NCI-H128 (cell line): ENCODE measurements around the gene UBE2K.
"Not testable (repeated sequence)": the region's sequence is repeated elsewhere in the genome, so short reads cannot be mapped to it uniquely, and the experiment has no call there.

Experiments used
- DNase-seq: peaks from one replicate; lab custom pipeline; 2025; ENCODE audit not compliant: unreplicated experiment; lab: John Stamatoyannopoulos, UW

The UBE2K gene

GRCh38 chr4:39721788-39722187 lies 23.9 kb downstream of the UBE2K start:
- no peak for DNase-seq

GRCh38 chr4:39729557-39729956 lies 31.6 kb downstream of the UBE2K start:
- DNase-seq: no peak

GRCh38 chr4:39730072-39730471 lies 32.1 kb downstream of the UBE2K start:
- no peak for DNase-seq

- no peak for DNase-seq
Observed at GRCh38 chr4:39731908-39732307, 34.0 kb downstream of the UBE2K start.

DNA sequence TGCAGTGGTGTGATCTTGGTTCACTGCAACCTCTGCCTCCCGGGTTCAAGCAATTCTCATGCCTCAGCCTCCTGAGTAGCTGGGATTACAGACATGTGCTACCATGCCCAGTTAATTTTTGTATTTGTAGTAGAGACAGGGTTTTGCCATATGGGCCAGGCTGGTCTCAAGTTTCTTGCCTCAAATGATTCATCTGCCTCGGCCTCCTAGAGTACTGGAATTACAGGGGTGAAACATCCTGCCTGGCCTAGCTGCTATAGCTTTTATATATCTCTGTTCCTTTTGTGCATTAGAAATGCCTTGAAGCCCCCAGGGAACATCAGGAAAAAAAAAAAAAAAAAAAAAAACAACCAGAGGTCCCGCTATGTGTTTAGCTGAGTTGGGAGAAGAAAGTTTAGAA lies 34.8 kb downstream of the UBE2K start:
- DNase-seq: no peak

- not testable (repeated sequence) for DNase-seq
Observed at GRCh38 chr4:39739591-39739990, 41.7 kb downstream of the UBE2K start.

- DNase-seq: no peak
Observed at GRCh38 chr4:39741401-39741800, 43.5 kb downstream of the UBE2K start.

DNA sequence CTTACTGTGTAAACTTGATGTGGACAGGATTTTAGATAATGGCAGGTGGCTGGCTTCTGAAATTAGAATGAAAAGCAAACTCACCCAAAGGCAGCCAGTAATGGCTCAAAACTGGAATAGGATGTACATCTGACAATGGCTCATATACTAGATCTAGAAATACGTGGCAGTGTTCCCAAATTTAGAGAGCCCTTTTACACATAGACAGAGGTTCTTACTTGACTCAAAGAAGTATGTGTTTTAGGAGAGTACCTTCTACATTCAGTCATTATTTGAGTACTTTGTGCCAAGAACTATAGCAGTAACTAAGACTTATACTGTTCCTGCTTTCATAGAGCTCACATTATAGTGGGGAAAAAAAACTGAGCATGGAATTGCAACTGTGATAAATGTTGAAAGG lies 48.0 kb downstream of the UBE2K start:
- DNase-seq: no peak

DNA sequence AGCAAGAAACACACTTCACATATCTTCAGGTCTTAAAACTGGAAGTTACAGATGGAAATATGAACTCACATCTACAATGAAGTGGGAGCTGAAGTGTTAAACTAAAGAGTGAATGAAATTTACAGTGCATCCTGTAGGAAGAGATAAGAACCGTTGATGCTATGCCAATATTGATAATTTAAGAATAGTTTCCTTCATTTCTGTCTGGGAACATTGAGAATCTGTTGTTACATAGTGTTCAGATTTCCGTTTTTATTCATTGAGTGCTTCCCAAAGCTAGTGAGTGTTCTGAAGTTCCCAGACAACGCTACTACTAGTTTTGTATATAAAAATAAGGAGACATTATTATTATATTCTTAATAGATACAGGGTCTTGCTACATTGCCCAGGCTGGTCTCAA lies 52.3 kb downstream of the UBE2K start:
- no peak for DNase-seq

- no peak for DNase-seq
Observed at GRCh38 chr4:39754309-39754708, 56.4 kb downstream of the UBE2K start.

DNA sequence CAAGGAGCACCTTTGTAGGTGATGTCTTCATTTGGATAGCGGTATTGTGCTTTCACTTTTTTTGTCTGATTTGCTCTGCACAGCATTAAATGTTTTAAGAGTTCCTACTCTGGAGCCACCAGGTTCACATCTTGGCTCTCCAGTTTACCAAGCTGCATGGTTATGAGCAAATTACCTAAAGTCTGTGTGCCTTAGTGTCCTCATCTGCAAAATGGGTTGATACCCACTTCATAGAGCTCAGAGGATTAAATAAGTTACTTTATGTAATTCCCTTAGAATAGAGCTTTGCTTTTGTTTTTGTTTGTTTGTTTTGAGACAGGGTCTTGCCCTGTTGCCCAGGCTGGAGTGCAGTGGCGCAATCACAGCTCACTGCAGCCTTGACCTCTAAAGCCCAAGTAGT lies 58.2 kb downstream of the UBE2K start:
- DNase-seq: no peak

DNA sequence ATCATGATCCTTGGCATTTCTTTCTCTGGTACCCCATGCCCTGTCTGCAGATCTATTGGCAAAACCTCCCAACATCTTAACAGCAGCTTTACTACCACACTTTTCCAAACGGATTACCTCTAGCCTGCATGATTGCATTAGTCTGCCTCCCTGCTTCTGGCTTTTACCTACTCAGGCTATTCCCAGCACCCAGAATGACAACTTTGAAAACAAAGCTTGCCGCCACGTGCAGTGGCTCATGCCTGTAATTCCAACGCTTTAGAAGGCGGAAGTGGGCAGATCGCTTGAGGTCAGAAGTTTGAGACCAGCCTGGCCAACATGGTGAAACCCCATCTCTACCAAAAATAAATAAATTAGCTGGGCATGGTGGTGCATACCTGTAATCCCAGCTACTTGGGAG lies 60.2 kb downstream of the UBE2K start:
- DNase-seq: no peak

GRCh38 chr4:39759569-39759968 lies 61.6 kb downstream of the UBE2K start:
- no peak for DNase-seq

DNA sequence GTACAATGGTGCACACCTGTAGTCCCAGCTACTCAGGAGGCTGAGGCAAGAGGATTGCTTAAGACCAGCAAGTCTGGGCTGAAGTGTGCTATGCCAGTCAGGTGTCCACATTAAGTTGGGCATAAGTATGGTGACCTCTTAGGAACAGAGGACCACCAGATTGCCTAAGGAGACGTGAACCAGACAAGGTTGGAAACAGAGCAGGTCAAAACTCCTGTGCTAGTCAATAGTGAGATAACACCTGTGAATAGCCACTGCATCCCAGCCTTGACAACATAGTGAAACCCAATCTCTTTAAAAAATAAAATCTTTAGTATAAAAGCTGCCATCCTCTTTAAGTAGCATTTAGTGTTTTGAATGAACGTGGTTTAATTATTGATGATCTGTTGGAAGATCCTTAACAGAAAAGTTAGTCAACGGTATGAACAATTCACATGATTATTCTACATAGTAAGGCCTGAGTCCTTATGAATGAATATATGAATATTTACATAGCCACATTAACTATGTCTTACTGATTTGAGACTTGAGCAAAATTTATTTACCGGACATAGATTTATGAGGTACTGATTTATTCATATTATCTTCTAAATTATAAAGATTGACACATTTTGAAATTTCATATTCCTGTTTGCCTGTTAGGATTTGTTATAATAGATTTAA lies 63.2 kb downstream of the UBE2K start:
- no peak for DNase-seq

DNA sequence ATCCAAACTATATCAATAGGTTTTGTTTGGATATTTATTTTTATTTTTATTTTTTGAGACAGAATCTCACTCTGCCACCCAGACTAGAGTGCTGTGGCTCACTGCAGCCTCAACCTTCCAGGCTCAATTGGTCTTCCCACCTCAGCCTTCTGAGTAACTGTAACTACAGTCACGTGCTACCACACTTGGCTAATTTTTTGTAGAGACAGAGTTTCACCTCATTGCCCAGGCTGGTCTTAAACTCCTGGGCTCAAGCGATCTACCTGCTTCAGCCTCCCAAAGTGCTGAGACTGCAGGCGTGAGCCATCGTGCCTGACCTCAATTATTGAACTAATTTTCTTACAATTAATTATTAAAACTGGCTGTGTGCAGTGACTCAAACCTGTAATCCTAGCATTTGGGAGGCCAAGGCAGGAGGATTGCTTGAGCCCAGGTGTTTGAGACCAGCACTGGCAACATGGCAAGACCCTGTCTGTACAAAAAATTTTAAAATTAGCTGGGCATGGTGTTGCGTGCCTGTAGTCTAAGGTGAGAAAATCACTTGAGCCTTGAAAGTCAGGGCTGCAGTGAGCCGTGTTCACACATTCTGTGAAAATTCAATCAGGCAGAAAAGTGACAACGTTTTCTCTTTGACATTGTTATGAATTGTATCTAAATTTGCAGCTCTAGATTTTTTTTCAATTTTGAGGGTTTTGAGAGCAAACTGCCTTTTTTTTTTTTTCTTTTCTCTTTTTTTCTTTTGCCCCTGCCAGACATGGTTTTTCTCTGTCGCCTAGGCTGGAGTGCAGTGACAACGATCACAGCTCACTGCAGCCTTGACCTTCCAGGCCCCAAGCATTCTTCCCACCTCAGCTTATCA lies 66.0 kb downstream of the UBE2K start:
- DNase-seq: no peak

GRCh38 chr4:39770005-39770404 lies 72.1 kb downstream of the UBE2K start:
- DNase-seq: no peak

DNA sequence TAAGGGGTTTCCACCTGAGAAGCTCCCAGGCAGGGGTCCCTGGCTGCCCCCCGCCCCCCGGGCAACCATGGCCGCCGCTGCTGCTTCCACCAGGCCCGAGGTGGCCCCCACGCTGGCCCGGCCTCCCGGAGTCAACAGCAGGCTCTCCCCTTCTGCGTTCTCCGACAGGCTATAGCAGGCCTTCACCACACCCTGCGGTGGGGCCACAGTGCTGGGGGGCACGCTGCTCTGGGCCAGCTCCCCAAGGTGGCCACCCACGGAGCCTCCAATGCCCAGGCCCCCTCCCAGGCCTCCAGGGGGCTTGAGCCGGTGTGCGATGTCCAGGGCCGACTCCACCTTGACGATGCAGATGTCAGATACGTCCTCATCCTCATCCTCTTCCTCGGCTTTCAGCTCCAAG lies 72.5 kb downstream of the UBE2K start:
- DNase-seq: no peak

GRCh38 chr4:39770969-39771724 lies 73.2 kb downstream of the UBE2K start:
- no peak for DNase-seq

GRCh38 chr4:39781988-39782387 lies 84.1 kb downstream of the UBE2K start:
- DNase-seq: not testable (repeated sequence)

- no peak for DNase-seq
Observed at GRCh38 chr4:39785083-39785482, 87.1 kb downstream of the UBE2K start.

DNA sequence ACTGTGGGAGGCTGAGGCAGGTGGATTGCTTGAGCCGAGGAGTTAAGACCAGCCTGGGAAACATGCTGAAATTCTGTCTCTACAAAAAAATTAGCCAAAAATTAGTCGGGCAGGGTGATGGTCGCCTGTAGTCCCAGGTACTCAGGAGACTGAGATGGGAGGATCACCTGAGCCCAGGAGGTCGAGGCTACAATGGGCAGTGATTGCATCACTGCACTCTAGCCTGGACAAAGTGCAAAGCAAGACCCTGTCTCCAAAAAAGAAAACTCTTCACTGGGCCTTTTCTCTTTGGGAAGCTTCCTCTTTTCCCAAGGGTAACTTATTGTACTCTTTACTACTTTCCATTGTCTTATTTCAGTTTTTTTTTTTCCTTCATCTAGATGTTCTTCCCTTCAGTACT lies 88.9 kb downstream of the UBE2K start:
- no peak for DNase-seq

- no peak for DNase-seq
Observed at GRCh38 chr4:39792128-39792527, 94.2 kb downstream of the UBE2K start.
